MM.1S (cell line): ENCODE results near the gene ADO.

Source experiments
- DNase-seq: peaks from one replicate; pipeline ENCODE4 v3.0.0-alpha.2; 2015
- H2AFZ ChIP-seq: fragments of 300-600 bp; sonication (generic); 2 replicates; pipeline ENCODE4 v1.6.0; 2016; ENCODE audit warnings: antibody characterized with exemption, low read length
- H3F3A ChIP-seq: fragments of 300-600 bp; sonication (generic); 2 replicates; pipeline ENCODE4 v1.6.1; 2016; ENCODE audit warnings: mild to moderate bottlenecking, antibody characterized with exemption, low read length, moderate library complexity, mixed read lengths; ENCODE audit not compliant: insufficient read depth
- H3K27ac ChIP-seq: fragments of 300-600 bp; sonication (generic); 2 replicates; pipeline ENCODE4 v1.5.1; 2016; ENCODE audit warnings: mild to moderate bottlenecking, low read length
- H3K27me3 ChIP-seq: fragments of 300-600 bp; sonication (generic); replicated peaks from 2 replicates; pipeline ENCODE4 v1.6.0; 2016; ENCODE audit warnings: low read length; ENCODE audit not compliant: insufficient read depth
- H3K36me3 ChIP-seq: fragments of 300-600 bp; sonication (generic); replicated peaks from 2 replicates; pipeline ENCODE4 v1.6.1; 2016; ENCODE audit warnings: mild to moderate bottlenecking, low read length, mixed read lengths; ENCODE audit not compliant: insufficient read depth
- H3K4me1 ChIP-seq: fragments of 300-600 bp; sonication (generic); 2 replicates; pipeline ENCODE4 v1.6.1; 2016; ENCODE audit warnings: low read length, mixed read lengths
- H3K4me2 ChIP-seq: fragments of 300-600 bp; sonication (generic); 2 replicates; pipeline ENCODE4 v1.6.0; 2016; ENCODE audit warnings: low read depth, low read length
- H3K4me3 ChIP-seq: fragments of 300-600 bp; sonication (generic); 2 replicates; pipeline ENCODE4 v1.5.1; 2016; ENCODE audit warnings: low read length, mixed read lengths
- H3K79me2 ChIP-seq: fragments of 300-600 bp; sonication (generic); 2 replicates; pipeline ENCODE4 v1.6.1; 2016; ENCODE audit warnings: mixed run types, low read length, mixed read lengths
- H3K9ac ChIP-seq: fragments of 300-600 bp; sonication (generic); 2 replicates; pipeline ENCODE4 v1.6.1; 2016; ENCODE audit warnings: low read length, mixed read lengths
- H3K9me2 ChIP-seq: fragments of 300-600 bp; sonication (generic); replicated peaks from 2 replicates; pipeline ENCODE4 v1.6.1; 2016; ENCODE audit warnings: mild to moderate bottlenecking, low read length, mixed read lengths; ENCODE audit not compliant: insufficient read depth
- H3K9me3 ChIP-seq: fragments of 300-600 bp; sonication (generic); replicated peaks from 2 replicates; pipeline ENCODE4 v1.6.1; 2016; ENCODE audit warnings: mild to moderate bottlenecking, low read length, mixed read lengths; ENCODE audit not compliant: insufficient read depth
- H4K20me1 ChIP-seq: fragments of 300-600 bp; sonication (generic); 2 replicates; pipeline ENCODE4 v1.6.1; 2016; ENCODE audit warnings: mild to moderate bottlenecking, low read length, moderate library complexity, mixed read lengths; ENCODE audit not compliant: insufficient read depth
- EZH2 ChIP-seq: fragments of 300-600 bp; sonication (generic); optimal IDR thresholded peaks from 2 replicates; pipeline ENCODE3; 2017; ENCODE audit warnings: low read depth, mild to moderate bottlenecking, antibody characterized with exemption, low read length, mixed read lengths
- EZH2phosphoT487 ChIP-seq: fragments of 300-600 bp; sonication (generic); IDR thresholded peaks from 2 replicates; pipeline ENCODE4 v1.6.1; 2018; ENCODE audit warnings: antibody characterized with exemption, low read length
- TF ChIP-seq, protein P1 (sequence below): fragments of 300-600 bp; sonication (generic); IDR thresholded peaks from 2 replicates; pipeline ENCODE4 v1.5.1; 2016; ENCODE audit warnings: antibody characterized with exemption, low read length, mixed read lengths

ADO gene

DNA sequence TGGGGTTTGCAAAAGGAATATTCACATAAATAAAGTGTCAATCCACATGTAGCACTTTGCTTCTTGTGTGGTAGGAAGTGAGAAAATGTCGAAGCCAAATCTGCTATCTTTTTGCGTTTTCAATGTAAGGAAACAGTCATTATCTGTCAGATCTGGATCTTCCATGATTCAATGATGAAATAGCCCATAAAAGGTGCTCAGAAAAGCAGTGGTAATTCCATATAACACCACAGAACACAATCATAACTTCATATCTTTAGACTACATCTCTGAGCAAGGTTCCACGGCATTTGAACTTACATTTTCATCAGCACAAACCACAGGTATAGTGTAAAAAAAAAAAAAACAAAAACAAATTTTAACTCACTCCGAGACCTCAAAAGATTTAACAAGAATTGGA is 51.5 kb downstream of the ADO start:
- H3K4me3 ChIP-seq, result no peak overlapping the region
- H3K9me3 ChIP-seq, result no peaks in the 10 kb centered on the region
- H3K9ac ChIP-seq, result no peak overlapping the region
- no peak overlapping the region for H3K4me2 ChIP-seq
- no peaks in the 10 kb centered on the region for H3K36me3 ChIP-seq
- TF ChIP-seq, protein P1, sequence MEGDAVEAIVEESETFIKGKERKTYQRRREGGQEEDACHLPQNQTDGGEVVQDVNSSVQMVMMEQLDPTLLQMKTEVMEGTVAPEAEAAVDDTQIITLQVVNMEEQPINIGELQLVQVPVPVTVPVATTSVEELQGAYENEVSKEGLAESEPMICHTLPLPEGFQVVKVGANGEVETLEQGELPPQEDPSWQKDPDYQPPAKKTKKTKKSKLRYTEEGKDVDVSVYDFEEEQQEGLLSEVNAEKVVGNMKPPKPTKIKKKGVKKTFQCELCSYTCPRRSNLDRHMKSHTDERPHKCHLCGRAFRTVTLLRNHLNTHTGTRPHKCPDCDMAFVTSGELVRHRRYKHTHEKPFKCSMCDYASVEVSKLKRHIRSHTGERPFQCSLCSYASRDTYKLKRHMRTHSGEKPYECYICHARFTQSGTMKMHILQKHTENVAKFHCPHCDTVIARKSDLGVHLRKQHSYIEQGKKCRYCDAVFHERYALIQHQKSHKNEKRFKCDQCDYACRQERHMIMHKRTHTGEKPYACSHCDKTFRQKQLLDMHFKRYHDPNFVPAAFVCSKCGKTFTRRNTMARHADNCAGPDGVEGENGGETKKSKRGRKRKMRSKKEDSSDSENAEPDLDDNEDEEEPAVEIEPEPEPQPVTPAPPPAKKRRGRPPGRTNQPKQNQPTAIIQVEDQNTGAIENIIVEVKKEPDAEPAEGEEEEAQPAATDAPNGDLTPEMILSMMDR, result no peak
- TF ChIP-seq EZH2phosphoT487 (no peak), EZH2 (no peak)
- H2AFZ ChIP-seq, result no peak overlapping the region
- H3K27ac ChIP-seq, result no peak overlapping the region
- peaks cover 16% of the 10 kb centered on the region for H3K4me1 ChIP-seq
- H3F3A ChIP-seq, result no peaks in the 10 kb centered on the region
- no peaks in the 10 kb centered on the region for H3K9me2 ChIP-seq
- no peaks in the 10 kb centered on the region for H3K79me2 ChIP-seq
- no peaks in the 10 kb centered on the region for H4K20me1 ChIP-seq
- H3K27me3 ChIP-seq, result no peaks in the 10 kb centered on the region
- no peak for DNase-seq
